GM19193 (cell line): ENCODE data around the gene MAP3K5.

Experiments used
- POLR2A ChIP-seq: IDR thresholded peaks from 4 replicates; pipeline ENCODE4 v1.6.1; 2011; ENCODE audit not compliant: insufficient read depth, insufficient read length; ENCODE audit errors: extremely low read depth

MAP3K5 gene

DNA sequence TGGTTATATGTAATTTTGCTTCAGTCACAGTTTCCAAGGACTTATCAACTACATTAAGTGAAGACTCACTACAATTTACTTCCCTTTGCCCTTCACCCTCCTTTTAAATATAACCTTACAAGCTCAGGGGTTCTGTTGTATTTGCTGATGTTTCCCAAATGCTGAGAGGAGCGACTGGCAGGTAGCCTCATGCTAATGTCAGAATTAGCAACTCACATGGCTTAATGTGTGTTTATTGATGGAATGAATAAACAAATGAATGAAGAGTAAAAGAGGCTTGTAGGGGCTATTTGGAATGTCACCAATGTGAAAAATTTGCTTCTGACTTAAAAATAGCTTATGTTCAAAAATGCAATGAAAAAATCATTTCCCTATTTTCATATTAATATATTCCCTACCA lies 200.7 kb downstream of the MAP3K5 start:
- no peak for TF ChIP-seq POLR2A

DNA sequence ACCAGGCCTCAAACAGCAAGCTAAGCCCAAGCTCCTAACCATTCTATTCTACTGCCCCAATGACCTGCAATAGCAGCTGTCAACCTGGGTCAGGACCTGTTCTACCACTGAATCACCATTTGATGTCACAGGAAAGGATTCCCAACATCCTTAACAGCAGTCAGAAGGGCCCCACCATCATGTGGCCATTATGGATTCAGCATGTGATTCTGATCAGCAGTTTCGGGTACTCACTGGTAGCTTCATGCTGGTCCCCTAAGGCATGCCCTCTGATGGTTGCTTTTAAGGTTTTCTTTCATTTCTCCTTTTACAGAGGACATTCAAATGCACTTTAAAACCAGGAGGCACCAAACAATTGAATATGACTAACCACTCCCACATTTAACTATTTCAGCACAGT lies 204.8 kb downstream of the MAP3K5 start:
- no peak for TF ChIP-seq POLR2A

DNA sequence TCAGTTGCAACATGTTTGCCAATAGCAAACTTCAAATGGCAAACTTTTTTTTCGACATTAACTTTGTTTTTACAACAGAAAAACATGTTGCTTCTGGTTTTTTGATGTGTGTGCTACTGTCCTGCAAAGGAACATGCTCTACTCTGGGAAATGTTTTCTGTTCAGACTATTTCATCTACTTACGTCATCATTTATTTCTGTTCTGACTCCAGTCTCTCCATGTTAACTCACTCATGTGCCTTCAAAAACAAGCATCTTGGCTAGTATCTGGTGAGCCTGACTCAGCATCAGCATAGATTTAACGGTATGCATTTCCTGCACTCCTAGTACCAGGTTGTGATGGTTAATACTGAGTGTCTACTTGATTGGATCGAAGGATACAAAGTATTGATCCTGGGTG lies 206.0 kb downstream of the MAP3K5 start:
- no peak for TF ChIP-seq POLR2A

DNA sequence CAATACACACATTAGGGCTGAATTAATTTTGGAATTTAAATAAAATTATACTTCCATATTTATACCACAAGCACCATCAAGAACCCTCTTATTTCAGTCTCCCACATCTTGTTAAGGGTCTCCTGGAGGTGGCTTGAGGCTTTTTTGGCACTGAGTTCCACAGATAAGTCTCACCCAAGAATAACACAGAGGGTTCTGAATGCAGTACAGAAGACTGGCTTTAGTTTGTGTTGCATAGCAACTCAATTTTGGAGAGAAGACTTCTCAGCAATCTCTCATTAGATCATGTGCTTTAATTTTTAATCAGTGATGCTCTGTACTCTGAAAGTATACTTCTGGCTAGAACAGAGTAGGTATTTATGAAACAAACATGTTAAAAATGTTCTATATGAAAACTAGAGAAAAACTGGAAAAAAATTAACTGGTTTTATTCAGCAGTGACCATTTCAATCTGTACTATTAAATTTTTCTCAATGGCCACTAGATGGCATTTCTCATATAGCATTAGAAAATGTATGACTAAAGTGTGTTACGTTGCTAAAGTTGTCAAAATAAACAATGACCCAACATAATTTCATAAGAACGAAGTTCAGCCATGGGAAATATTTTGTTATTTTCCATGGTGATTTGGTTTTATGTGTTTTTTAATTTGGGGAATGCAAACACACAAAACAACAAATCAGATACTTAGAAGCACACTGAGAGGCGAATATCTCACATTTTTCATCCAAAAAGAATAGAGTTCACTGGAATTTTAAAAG lies 209.4 kb downstream of the MAP3K5 start:
- no peak for TF ChIP-seq POLR2A

DNA sequence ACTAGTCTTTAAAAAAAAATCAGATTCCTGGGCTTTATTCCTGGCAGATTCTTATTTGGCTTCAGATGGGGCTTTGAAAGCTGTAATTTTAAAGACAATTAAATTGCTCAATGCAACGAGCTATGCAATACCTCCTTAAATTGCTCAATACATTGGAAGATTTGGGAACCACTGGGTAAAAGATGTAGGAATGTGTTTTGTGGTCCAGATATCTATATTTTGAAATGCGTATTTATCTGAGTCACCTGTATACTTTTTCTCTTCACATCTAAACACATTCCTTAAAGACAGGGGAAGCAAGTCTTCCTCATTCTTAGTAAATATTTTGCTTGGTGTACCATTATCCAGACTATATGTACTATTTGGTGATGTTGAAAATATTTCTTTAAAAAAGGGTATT lies 212.5 kb downstream of the MAP3K5 start:
- no peak for TF ChIP-seq POLR2A

DNA sequence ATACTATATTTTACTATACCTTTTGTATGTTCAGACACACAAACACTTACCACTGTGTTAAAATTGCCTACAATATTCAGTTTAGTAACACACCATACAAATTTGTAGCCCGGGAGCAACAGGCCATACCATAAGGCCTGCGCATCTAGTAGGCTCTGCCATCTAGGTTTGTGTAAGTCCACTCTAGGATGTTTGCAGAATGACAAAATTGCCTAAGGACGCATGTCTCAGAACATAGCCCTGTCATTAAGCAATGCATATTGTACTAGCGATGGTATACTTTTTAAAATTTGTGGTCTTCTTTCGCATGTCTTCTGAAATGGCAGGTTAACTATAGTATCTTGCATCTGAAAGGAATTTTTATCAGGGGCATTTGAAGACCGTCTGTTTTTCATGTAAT lies 215.5 kb downstream of the MAP3K5 start:
- TF ChIP-seq POLR2A = no peak

DNA sequence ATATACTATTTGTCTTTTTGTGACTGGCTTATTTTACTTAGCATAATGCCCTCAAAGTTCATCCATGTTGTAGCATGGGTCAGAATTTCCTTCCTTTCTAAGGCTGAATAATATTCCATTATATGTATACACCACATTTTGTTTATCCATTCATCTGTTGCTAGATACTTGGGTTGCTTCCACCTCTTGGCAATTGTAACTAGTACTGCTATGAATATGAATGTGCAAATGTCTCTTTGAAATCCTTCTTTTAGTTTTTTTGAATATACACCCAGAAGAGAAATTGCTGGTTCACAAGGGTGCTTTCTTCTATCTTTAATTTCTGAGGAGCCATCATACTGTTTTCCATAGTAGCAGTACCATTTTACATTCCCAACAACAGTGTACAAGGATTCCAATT lies 220.8 kb downstream of the MAP3K5 start:
- TF ChIP-seq POLR2A = no peak

DNA sequence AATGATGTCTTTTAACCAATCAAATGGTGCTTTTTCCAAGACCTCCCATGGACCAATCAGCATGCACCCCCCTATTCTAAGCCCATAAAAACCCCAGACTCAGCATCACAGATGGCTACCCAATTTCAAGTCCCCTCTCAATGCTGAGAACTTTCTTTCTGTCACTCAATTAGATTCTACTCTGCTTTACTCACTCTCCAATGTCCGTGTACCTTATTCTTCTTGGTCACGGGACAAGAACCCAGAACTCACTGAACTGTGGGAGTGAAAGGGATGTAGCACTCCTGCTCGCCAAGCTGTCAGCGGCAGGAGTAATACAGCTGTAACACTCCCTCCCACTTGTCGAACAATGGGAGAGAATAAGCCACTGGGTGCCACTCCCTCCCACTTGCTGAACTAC lies 221.2 kb downstream of the MAP3K5 start:
- no peak for TF ChIP-seq POLR2A

DNA sequence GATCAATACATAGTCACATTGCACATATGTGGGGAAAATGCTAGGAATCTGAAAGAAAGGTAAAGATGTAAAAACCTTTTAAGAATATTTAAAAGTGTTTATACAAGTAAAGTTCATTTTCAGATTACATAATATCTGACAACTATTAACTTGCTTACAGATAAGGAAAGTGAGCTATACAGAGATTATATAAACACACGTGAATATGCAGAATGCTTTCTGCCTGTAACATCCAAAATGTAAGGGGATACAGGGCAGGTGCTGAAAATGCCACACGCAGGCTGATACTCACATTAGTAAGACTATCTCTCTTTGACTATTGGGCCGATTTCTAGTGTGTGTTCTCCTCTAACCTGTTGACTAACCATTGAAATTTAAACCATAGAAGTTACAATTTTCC lies 224.1 kb downstream of the MAP3K5 start:
- TF ChIP-seq POLR2A = no peak

DNA sequence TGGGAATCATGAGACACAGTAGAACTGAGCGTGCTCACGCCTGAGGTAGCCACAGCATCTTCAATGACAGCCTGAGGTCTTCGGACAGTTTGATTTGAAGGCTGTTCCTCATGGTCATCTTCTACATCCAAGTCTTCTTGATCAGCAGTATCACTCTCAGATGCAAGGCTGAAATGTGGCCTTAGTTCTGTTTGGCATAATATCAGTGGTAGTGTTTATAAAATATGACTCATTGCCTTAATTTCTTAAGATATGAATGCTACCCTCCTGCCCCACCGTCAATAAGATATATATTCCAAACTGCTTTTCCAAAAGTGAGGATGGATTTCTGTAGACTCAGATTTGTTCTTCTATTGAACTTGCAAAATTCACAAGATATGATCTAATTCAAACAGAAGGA lies 224.6 kb downstream of the MAP3K5 start:
- no peak for TF ChIP-seq POLR2A

DNA sequence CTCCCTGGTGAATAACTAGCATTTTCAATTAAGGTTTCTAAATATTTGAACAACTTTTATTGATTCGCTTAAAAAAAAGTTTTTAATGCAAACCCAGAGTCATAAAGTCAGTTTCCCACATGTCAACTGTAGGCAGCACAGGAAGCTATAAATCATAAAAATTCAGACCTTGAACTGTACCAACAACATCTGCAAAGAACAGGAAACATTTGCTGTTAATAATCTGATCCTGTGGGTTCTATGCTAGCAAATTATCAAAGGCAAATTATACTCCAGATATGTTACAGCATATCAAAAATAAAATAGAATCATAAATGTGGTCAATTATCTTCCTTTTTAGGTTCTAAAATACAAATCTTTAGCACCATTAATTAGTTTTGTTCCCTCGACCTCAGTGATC lies 225.4 kb downstream of the MAP3K5 start:
- TF ChIP-seq POLR2A = no peak

DNA sequence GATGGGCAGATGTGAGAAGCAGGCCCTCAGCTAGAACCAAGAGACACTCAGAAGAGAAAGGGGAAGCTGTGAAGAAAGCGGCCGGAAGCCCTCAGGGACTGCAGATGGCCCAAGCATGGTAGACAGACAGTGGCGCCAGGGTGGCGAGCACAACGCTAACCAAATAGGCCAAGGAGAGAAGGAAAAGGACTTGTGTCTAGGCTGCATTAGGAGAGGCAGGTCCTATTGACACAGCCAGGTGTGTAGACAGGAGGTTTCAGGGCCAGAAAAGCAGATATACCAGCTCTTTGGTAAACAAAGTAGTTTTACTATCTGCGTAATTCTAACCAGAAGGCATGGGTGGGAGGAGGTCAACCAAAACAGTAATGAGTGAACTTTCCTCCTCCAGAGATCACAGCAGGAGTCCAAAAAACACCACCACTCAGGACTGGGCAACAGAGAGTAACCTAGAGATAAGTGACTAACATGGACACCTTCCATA lies 226.2 kb downstream of the MAP3K5 start:
- no peak for TF ChIP-seq POLR2A

DNA sequence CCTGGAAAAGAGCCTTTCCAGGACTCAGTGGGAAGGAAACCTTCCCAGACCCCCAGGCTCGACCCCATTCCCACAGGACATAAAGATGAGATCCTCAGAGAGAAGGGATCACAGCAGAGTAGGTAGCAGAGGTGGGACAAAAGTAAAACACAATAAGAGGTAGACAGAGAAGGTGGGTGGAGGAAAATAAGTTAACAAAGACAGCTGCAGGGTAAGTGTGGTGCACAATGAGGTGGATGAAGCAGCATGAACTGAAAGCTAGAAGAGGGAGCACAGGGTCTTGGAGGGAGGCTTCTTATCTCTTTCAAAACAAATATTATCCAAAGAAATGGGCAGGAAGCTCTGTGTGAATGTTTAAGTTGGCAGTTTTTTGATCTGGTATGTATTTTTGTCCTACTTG lies 228.1 kb downstream of the MAP3K5 start:
- TF ChIP-seq POLR2A = no peak

DNA sequence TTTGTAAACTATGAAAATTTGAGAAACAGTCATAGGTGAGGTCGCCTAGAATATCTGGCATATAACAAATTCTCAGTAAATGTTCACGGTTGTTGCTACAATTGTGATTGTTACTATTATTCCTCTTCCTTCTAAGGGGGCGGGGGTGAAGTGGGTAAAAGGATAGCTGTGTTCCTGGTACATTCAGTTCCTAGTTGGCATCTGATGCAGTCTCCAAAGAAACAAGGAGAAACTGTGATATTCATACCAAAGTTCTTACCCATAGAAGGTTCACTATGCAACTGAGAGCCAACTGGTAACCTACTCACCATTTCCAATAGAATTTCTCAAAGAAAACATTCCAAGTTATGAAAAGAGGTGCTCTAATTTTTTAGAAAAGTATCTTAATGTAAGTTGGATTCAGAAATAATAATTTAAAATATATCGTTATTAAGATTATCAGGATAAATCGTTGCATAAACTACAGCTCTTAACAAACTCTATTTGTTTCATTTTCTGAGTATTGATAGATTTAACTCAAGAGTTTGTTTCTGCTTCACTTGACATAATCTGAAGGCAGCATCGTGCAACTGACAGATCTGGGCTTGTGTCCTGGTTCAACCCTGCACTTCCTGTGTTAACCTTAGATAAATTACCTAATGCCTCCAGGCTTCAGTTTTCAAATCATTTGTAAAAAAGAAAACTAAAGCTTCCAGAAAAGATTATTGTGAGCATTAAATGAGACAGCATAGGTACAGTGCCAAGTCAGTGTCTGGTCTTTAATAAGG lies 228.7 kb downstream of the MAP3K5 start:
- no peak for TF ChIP-seq POLR2A

DNA sequence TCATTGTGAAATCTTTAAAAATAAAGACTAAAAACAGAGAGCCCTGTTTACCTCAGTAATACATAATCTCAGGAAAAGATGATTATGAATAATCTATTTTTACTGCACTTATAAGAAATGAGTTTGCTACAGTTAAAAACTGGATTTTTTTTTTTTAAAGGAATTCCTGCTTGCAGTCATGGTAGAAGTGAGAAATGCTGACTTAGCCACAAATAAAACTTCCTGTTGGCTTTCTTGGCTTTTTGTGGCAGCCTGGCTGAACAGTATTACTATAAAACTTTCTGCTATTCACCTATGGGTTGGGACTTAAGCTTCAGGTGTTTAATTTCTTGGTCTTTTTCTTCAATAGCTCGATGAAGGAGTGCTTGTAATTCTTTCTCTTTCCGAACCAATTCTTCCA lies 230.1 kb downstream of the MAP3K5 start:
- no peak for TF ChIP-seq POLR2A

DNA sequence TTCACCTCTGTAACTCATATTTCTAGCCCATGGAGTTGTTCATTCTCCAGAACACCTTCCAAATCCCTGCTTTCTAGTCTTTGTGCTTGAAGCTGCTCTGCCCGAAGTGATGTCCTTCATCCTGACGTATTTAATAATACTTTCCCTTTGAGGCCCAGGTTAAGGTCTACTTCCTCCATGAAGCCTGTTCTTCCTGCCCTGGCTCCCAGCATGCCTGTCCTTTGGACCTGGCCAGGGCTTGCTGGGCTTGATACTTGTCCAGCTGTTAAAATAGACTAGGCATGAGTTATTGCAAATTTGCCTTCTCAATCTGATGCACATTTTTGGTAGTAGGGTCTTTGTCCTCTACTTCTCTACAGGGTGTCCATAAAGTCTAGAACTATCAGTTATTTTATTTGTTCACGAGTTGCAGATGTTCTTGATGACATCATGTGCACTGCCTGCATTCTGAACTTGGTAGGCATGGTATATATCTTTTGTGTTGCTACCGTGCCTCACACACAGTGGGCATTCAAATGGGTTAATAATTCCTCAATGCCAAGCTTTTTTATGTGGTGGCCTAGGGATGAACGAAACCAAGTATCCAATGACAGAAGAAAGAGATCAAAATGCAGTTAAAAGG lies 239.0 kb downstream of the MAP3K5 start:
- TF ChIP-seq POLR2A = no peak
